GM21367 (cell line): ENCODE measurements around the gene CAMK2A.

Experiments
- ATAC-seq: cut with Tn5 transposase; IDR thresholded peaks from one replicate; pipeline ENCODE4 v1.9.1; 2021; ENCODE audit not compliant: unreplicated experiment

Gene CAMK2A

GRCh38 chr5:150173161-150173560, 116.4 kb downstream of the CAMK2A start:
- ATAC-seq = no peak

DNA sequence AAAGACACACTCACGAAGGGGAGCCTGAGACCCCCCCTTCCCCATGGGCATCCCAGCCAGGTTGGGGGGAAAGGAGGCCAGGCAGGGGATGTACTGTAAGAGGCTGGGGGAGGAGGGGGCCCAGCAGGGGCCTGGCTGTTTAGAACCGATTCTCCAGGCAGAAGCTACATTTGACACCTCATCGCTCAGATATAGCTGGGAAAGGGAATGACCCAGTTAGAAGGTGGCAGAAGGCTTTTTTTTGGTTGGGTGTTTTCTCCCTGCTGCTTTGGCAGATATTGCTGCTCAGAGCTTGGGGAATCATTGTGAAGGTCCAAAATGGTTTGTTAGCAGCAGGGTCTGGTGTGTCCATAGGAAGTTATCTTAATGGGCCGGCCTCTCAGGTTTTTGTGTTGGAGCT, 117.0 kb downstream of the CAMK2A start:
- no peak for ATAC-seq

DNA sequence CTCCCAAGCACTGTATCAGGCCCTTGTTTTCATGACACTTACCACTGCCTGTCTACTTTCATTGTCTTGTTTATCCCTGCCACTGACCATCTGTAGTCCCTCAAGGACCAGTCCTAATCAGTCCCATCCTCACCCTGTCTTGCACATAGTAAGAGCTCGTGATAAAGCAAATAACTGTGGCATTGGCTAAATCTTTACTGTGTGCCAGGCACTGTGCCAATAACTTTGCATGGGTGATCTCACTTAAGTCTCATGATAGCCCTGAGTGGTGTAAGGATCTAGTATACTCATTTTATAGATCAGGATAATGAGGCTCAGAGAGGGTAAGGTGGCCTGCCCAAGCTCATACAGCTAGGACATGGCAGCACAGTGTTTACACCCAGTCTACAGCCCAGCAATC, 117.4 kb downstream of the CAMK2A start:
- no peak for ATAC-seq
